ENCODE measurements around the gene SEMA6A.

The SEMA6A gene

GRCh38 chr5:116576053-116576713, 1.6 kb upstream of the SEMA6A start:
- DNase-seq: peak; percentile 61

- peak; percentile 30 to 52 for DNase-seq
These were observed 866 bp upstream of the SEMA6A start for GRCh38 chr5:116575326-116576052.

- peak; percentile 32 to 34 for DNase-seq
These were observed 789 bp downstream of the SEMA6A start for GRCh38 chr5:116573702-116574366.

- no peak for DNase-seq
These were observed 1.3 kb downstream of the SEMA6A start for GRCh38 chr5:116573279-116573701.

- no peak for DNase-seq
These were observed 2.0 kb downstream of the SEMA6A start for GRCh38 chr5:116572350-116573278.

- no peak for DNase-seq
These were observed 2.9 kb downstream of the SEMA6A start for GRCh38 chr5:116571568-116572349.

- no peak for DNase-seq
These were observed 4.6 kb downstream of the SEMA6A start for GRCh38 chr5:116569999-116570398.

GRCh38 chr5:116567106-116567505, 7.5 kb downstream of the SEMA6A start:
- DNase-seq: no peak

GRCh38 chr5:116566251-116566650, 8.4 kb downstream of the SEMA6A start:
- DNase-seq: no peak

- no peak for DNase-seq
These were observed 9.7 kb downstream of the SEMA6A start for GRCh38 chr5:116564756-116565490.

- no peak for DNase-seq
These were observed 10.3 kb downstream of the SEMA6A start for GRCh38 chr5:116564312-116564711.

- DNase-seq: no peak
These were observed 10.8 kb downstream of the SEMA6A start for GRCh38 chr5:116563736-116564308.

- no peak for DNase-seq
These were observed 12.0 kb downstream of the SEMA6A start for GRCh38 chr5:116562669-116563068.

GRCh38 chr5:116561658-116562057, 13.0 kb downstream of the SEMA6A start:
- no peak for DNase-seq

- DNase-seq: no peak
These were observed 14.9 kb downstream of the SEMA6A start for GRCh38 chr5:116559673-116560164.

GRCh38 chr5:116559239-116559638, 15.4 kb downstream of the SEMA6A start:
- DNase-seq: no peak

GRCh38 chr5:116557669-116558271, 16.9 kb downstream of the SEMA6A start:
- DNase-seq: peak; percentile 30 to 41

GRCh38 chr5:116554764-116555163, 19.9 kb downstream of the SEMA6A start:
- DNase-seq: no peak

- DNase-seq: no peak
These were observed 21.3 kb downstream of the SEMA6A start for GRCh38 chr5:116553366-116553765.

GRCh38 chr5:116550082-116550481, 24.5 kb downstream of the SEMA6A start:
- no peak for DNase-seq
